GM23338 (cell line): ENCODE data around the gene RALGPS1. TPM values are rescaled to one million over a fixed set of nuclear protein-coding genes. Genes with fewer than 3 reads are reported as not detected.
A peak's percentile ranks its signal among the peaks of the same experiment; 100 is the strongest.

Experiments used
- ATAC-seq: fragments of 200-7000 bp; cut with Tn5 transposase; 3 replicates; pipeline ENCODE4 v1.9.1; 2020
- DNase-seq: peaks from one replicate; pipeline ENCODE4 v3.0.0-alpha.2; 2015; ENCODE audit warnings: low spot score
- H2AFZ ChIP-seq: fragments of 200-600 bp; sonication (generic); 2 replicates; pipeline ENCODE4 v1.8.0; 2016; ENCODE audit warnings: antibody characterized with exemption, mild to moderate bottlenecking, moderate library complexity
- H3F3A ChIP-seq: fragments of 200-600 bp; sonication (generic); replicated peaks from 2 replicates; pipeline ENCODE4 v1.8.0; 2017; ENCODE audit warnings: antibody characterized with exemption, mixed run types, low read depth
- H3K27ac ChIP-seq: fragments of 200-600 bp; sonication (generic); 2 replicates; pipeline ENCODE4 v1.6.1; 2016; ENCODE audit warnings: low read depth
- H3K27me3 ChIP-seq: fragments of 200-600 bp; sonication (generic); 2 replicates; pipeline ENCODE4 v1.8.0; 2016; ENCODE audit warnings: mild to moderate bottlenecking, mixed run types, moderate library complexity; ENCODE audit not compliant: insufficient read depth
- H3K36me3 ChIP-seq: fragments of 200-600 bp; sonication (generic); 2 replicates; pipeline ENCODE4 v1.8.0; 2016; ENCODE audit warnings: mild to moderate bottlenecking; ENCODE audit not compliant: insufficient read depth
- H3K4me1 ChIP-seq: fragments of 200-600 bp; sonication (generic); 2 replicates; pipeline ENCODE4 v1.8.0; 2016; ENCODE audit warnings: mild to moderate bottlenecking, moderate library complexity; ENCODE audit not compliant: insufficient read depth
- H3K4me2 ChIP-seq: fragments of 200-600 bp; sonication (generic); 2 replicates; pipeline ENCODE4 v1.7.1; 2017; ENCODE audit warnings: mixed run types
- H3K4me3 ChIP-seq: fragments of 200-600 bp; sonication (generic); 2 replicates; pipeline ENCODE4 v1.6.1; 2016; ENCODE audit warnings: mixed run types
- H3K79me2 ChIP-seq: fragments of 200-600 bp; sonication (generic); replicated peaks from 2 replicates; pipeline ENCODE4 v1.8.0; 2017; ENCODE audit warnings: mild to moderate bottlenecking; ENCODE audit not compliant: insufficient read depth
- H3K9me2 ChIP-seq: fragments of 200-600 bp; sonication (generic); 2 replicates; pipeline ENCODE4 v1.8.0; 2017; ENCODE audit not compliant: insufficient read depth
- H4K20me1 ChIP-seq: fragments of 200-600 bp; sonication (generic); replicated peaks from 2 replicates; pipeline ENCODE4 v1.8.0; 2017; ENCODE audit warnings: mild to moderate bottlenecking; ENCODE audit not compliant: insufficient read depth
- H3K27ac Mint-ChIP-seq: 2 replicates; pipeline ENCODE4 v1.8.0; 2020; ENCODE audit warnings: inconsistent platforms, mild to moderate bottlenecking, moderate library complexity, mixed read lengths
- H3K27me3 Mint-ChIP-seq: 3 replicates; pipeline ENCODE4 v1.8.0; 2022; ENCODE audit warnings: low read depth, mild to moderate bottlenecking, moderate library complexity, mixed read lengths, inconsistent platforms; ENCODE audit not compliant: insufficient read depth, poor library complexity
- H3K36me3 Mint-ChIP-seq: 3 replicates; pipeline ENCODE4 v1.8.0; 2021; ENCODE audit warnings: low read depth, mild to moderate bottlenecking, inconsistent platforms, moderate library complexity, mixed read lengths
- H3K4me1 Mint-ChIP-seq: 3 replicates; pipeline ENCODE4 v1.8.0; 2020; ENCODE audit warnings: mild to moderate bottlenecking, inconsistent platforms, mixed read lengths
- H3K4me3 Mint-ChIP-seq: 3 replicates; pipeline ENCODE4 v1.8.0; 2021; ENCODE audit warnings: moderate library complexity, mild to moderate bottlenecking, inconsistent platforms, mixed read lengths
- H3K9me3 Mint-ChIP-seq: 3 replicates; pipeline ENCODE4 v1.8.0; 2020; ENCODE audit warnings: moderate library complexity, mild to moderate bottlenecking, inconsistent platforms, mixed read lengths
- CREB1 ChIP-seq: fragments of 250-450 bp; sonication (Bioruptor Pico); IDR thresholded peaks from 2 replicates; pipeline ENCODE4 v1.5.0; 2020; ENCODE audit warnings: low read depth, mild to moderate bottlenecking, moderate library complexity
- CTCF ChIP-seq, 2 experiments: fragments of 200-600 bp in 1 of 2; sonication (generic) in 1 of 2; conservative IDR thresholded peaks; 2 replicates each; pipeline versions ENCODE4 v1.5.1 to v1.6.1; 2016 to 2017; ENCODE audit warnings: antibody characterized with exemption in 2 of 2, low read depth in 2 of 2, mild to moderate bottlenecking in 2 of 2, moderate library complexity in 1 of 2
- ETS1 ChIP-seq: IDR thresholded peaks from 2 replicates; pipeline ENCODE4 v1.6.1; 2016; ENCODE audit warnings: antibody characterized with exemption
- EZH2 ChIP-seq: fragments of 200-600 bp; sonication (generic); IDR thresholded peaks from one replicate; pipeline ENCODE4 v1.8.0; 2017; ENCODE audit warnings: antibody characterized with exemption, mild to moderate bottlenecking, low read depth; ENCODE audit not compliant: unreplicated experiment
- EZH2phosphoT487 ChIP-seq: fragments of 200-600 bp; sonication (generic); IDR thresholded peaks from one replicate; pipeline ENCODE4 v1.8.1; 2018; ENCODE audit warnings: antibody characterized with exemption; ENCODE audit not compliant: unreplicated experiment
- JUNB ChIP-seq: IDR thresholded peaks from one replicate; pipeline ENCODE4 v1.6.1; 2016; ENCODE audit warnings: antibody characterized with exemption; ENCODE audit not compliant: unreplicated experiment
- NANOG ChIP-seq: IDR thresholded peaks from 2 replicates; pipeline ENCODE4 v1.6.1; 2016; ENCODE audit warnings: antibody characterized with exemption, borderline replicate concordance
- POLR2AphosphoS5 ChIP-seq: IDR thresholded peaks from 2 replicates; pipeline ENCODE4 v1.6.1; 2016; ENCODE audit warnings: antibody characterized with exemption, low read depth
- STAT1 ChIP-seq: IDR thresholded peaks from one replicate; pipeline ENCODE4 v1.6.1; 2016; ENCODE audit warnings: antibody characterized with exemption; ENCODE audit not compliant: unreplicated experiment
- ZNF114 ChIP-seq: fragments of 250-450 bp; sonication (Bioruptor Pico); IDR thresholded peaks from 2 replicates; pipeline ENCODE4 v1.5.0; 2020; ENCODE audit warnings: mild to moderate bottlenecking, moderate library complexity
- ZNF462 ChIP-seq: fragments of 250-450 bp; sonication (Bioruptor Pico); IDR thresholded peaks from 2 replicates; pipeline ENCODE4 v1.5.0; 2020; ENCODE audit warnings: mild to moderate bottlenecking, moderate library complexity
- polyA plus RNA-seq: library from polyadenylated mRNA; unstranded; fragments of >200 nt; fragmentation: Nextera tagmentation; extraction: Ambion mirVana; gene quantifications from 2 replicates; pipeline ENCODE4 v1.2.1, GENCODE V29; 2016
- total RNA-seq: library from RNA; depleted of rRNA; stranded (reverse); fragments of >200 nt; shearing (Covaris generic); gene quantifications from 2 replicates; pipeline ENCODE4 v1.2.3, GENCODE V29; 2014

Gene RALGPS1
- total and polyA plus RNA-seq, 2 experiments from 2014 or later: 18.2 to 57.1 TPM

GRCh38 chr9:127098916-127099553 lies 184.5 kb downstream of the RALGPS1 start:
- no peak for DNase-seq
- H3F3A ChIP-seq: no peaks in the 10 kb centered on the region
- no peaks in the 10 kb centered on the region for H3K9me2 ChIP-seq
- H3K27me3 ChIP-seq: no peaks in the 10 kb centered on the region
- no peaks in the 10 kb centered on the region for H3K79me2 ChIP-seq
- H4K20me1 ChIP-seq: peaks cover 5% of the 10 kb centered on the region; the same call in 1 of the 2 replicates
- no peak overlapping the region for H3K4me3 Mint-ChIP-seq
- no peak overlapping the region for H3K27ac ChIP-seq
- TF ChIP-seq ETS1: no peak
- no peak for TF ChIP-seq POLR2AphosphoS5
- TF ChIP-seq CREB1 (CRISPR knock-in tag): no peak
- H3K4me3 ChIP-seq: no peak overlapping the region
- peak; percentile 25; the same call in 1 of the 3 replicates for ATAC-seq
- peaks cover 2% of the 10 kb centered on the region for H3K27me3 Mint-ChIP-seq
- peaks cover 14% of the 10 kb centered on the region for H3K4me1 Mint-ChIP-seq
- H2AFZ ChIP-seq: no peak overlapping the region
- no peaks in the 10 kb centered on the region for H3K9me3 Mint-ChIP-seq
- H3K36me3 Mint-ChIP-seq: peaks cover 3% of the 10 kb centered on the region; the same call in 2 of the 3 replicates
- H3K4me1 ChIP-seq: no peaks in the 10 kb centered on the region
- H3K36me3 ChIP-seq: no peaks in the 10 kb centered on the region
- H3K27ac Mint-ChIP-seq: 0 out of 2 replicates have a peak overlapping the region, but pooled peaks have one; percentile 72
- no peak overlapping the region for H3K4me2 ChIP-seq

- H3K4me1 ChIP-seq: no peaks in the 10 kb centered on the region
- Mint-ChIP-seq H3K27ac (no peak overlapping the region), H3K4me3 (no peak overlapping the region), H3K36me3 (peaks cover 3% of the 10 kb centered on the region; the same call in 2 of the 3 replicates), H3K9me3 (no peaks in the 10 kb centered on the region), H3K4me1 (peaks cover 13% of the 10 kb centered on the region; the same call in 2 of the 3 replicates), H3K27me3 (peaks cover 2% of the 10 kb centered on the region)
- no peaks in the 10 kb centered on the region for H3K9me2 ChIP-seq
- H3K4me3 ChIP-seq: no peak overlapping the region
- DNase-seq: no peak
- no peak for ATAC-seq
- H3K79me2 ChIP-seq: no peaks in the 10 kb centered on the region
- no peak overlapping the region for H3K4me2 ChIP-seq
- no peaks in the 10 kb centered on the region for H3F3A ChIP-seq
- no peak overlapping the region for H3K27ac ChIP-seq
- no peak overlapping the region for H2AFZ ChIP-seq
- no peaks in the 10 kb centered on the region for H3K36me3 ChIP-seq
- H3K27me3 ChIP-seq: no peaks in the 10 kb centered on the region
- peaks cover 3% of the 10 kb centered on the region; the same call in 1 of the 2 replicates for H4K20me1 ChIP-seq
- TF ChIP-seq CTCF (conservative IDR thresholded peaks at IDR 0.05; ENCODE audit: low read depth in 2 of 2) (no peak), STAT1 (no peak), CREB1 (CRISPR knock-in tag) (no peak), NANOG (no peak), EZH2phosphoT487 (no peak), ZNF114 (CRISPR knock-in tag) (no peak), ZNF462 (CRISPR knock-in tag) (no peak), JUNB (no peak), EZH2 (no peak)
Observed at GRCh38 chr9:127099664-127100063, 185.1 kb downstream of the RALGPS1 start.
